ENCODE measurements around the gene TMEM175.

GRCh38 chr4:993111-994029 lies 61.1 kb downstream of the TMEM175 start, which contains the start of gene SLC26A1:
- no peak for TF ChIP-seq CTCF (IDR thresholded peaks at IDR 0.05)
- no peak for TF ChIP-seq POLR2A (IDR thresholded peaks at IDR 0.05)

All from lower leg skin (tissue), 3 donors.